IMR-90 (cell line): ENCODE data around the gene RYR2. TPM values are rescaled to one million over a fixed set of nuclear protein-coding genes. Genes with fewer than 3 reads are reported as not detected.

ENCODE experiments used
- ATAC-seq: fragments of 200-7000 bp; cut with Tn5 transposase; 2 replicates; pipeline ENCODE4 v1.9.1; 2020; ENCODE audit warnings: low read depth, mild to moderate bottlenecking, moderate library complexity
- Bru-seq: library from RNA; stranded (reverse); fragments of 400-500 nt; gene quantifications from one replicate; lab custom pipeline; 2021; lab: Mats Ljungman, UMichigan
- BruChase-seq, 2 experiments: library from RNA; stranded (reverse); fragments of 400-500 nt; gene quantifications; one replicate each; lab custom pipeline; 2021; lab: Mats Ljungman, UMichigan
- BruUV-seq: library from RNA; stranded (reverse); fragments of 400-500 nt; replicated peaks from 2 replicates; lab custom pipeline; 2021; lab: Mats Ljungman, UMichigan
- CTCF ChIA-PET: fragments of 300-600 bp; formaldehyde crosslinking; extraction: SDS; loops from one replicate; lab custom pipeline; 2021; ENCODE audit warnings: antibody characterized with exemption; lab: Yijun Ruan, JAX
- POLR2A ChIA-PET: fragments of 300-600 bp; sonication (Branson Sonifier 250); formaldehyde crosslinking; loops from one replicate; lab custom pipeline; 2022; ENCODE audit warnings: antibody characterized with exemption; ENCODE audit not compliant: unreplicated experiment; lab: Charles Lee
- DNase-seq: peaks from one replicate; pipeline ENCODE4 v3.0.0; 2013
- H2AFZ ChIP-seq: replicated peaks from 2 replicates; pipeline ENCODE3; 2013; ENCODE audit warnings: low read length, mild to moderate bottlenecking; ENCODE audit not compliant: poor library complexity
- H2AK5ac ChIP-seq: 2 replicates; pipeline ENCODE4 v1.6.1; 2013; ENCODE audit warnings: low read depth, low read length, inconsistent platforms
- H2AK9ac ChIP-seq: replicated peaks from 2 replicates; pipeline ENCODE3; 2013; ENCODE audit warnings: mild to moderate bottlenecking, low read depth, low read length, moderate library complexity; ENCODE audit not compliant: poor library complexity
- H2BK120ac ChIP-seq: 2 replicates; pipeline ENCODE4 v1.6.1; 2013; ENCODE audit warnings: low read depth, low read length, inconsistent platforms
- H2BK15ac ChIP-seq: 3 replicates; pipeline ENCODE4 v1.6.1; 2013; ENCODE audit warnings: low read depth, low read length, inconsistent platforms
- H2BK20ac ChIP-seq: 2 replicates; pipeline ENCODE4 v1.6.1; 2013; ENCODE audit warnings: low read depth, mild to moderate bottlenecking, inconsistent platforms, low read length, moderate library complexity
- H2BK5ac ChIP-seq: 2 replicates; pipeline ENCODE4 v1.6.1; 2013; ENCODE audit warnings: mild to moderate bottlenecking, low read depth, low read length, inconsistent platforms; ENCODE audit not compliant: poor library complexity, severe bottlenecking
- H3K14ac ChIP-seq: replicated peaks from 2 replicates; pipeline ENCODE4 v1.6.1; 2013; ENCODE audit warnings: low read depth, low read length, inconsistent platforms
- H3K18ac ChIP-seq: 2 replicates; pipeline ENCODE4 v1.6.1; 2013; ENCODE audit warnings: low read depth, low read length, control low read depth
- H3K23ac ChIP-seq: 2 replicates; pipeline ENCODE4 v1.6.1; 2013; ENCODE audit warnings: low read depth, low read length, inconsistent platforms
- H3K27ac ChIP-seq: 2 replicates; pipeline ENCODE4 v1.5.1; 2013; ENCODE audit warnings: mild to moderate bottlenecking, control low read depth, low read length; ENCODE audit not compliant: insufficient read depth
- H3K27me3 ChIP-seq: 2 replicates; pipeline ENCODE4 v1.6.1; 2013; ENCODE audit warnings: low read length; ENCODE audit not compliant: control insufficient read depth, insufficient read depth
- H3K36me3 ChIP-seq: 2 replicates; pipeline ENCODE4 v1.6.1; 2013; ENCODE audit warnings: low read length, mixed read lengths; ENCODE audit not compliant: control insufficient read depth, insufficient read depth
- H3K4ac ChIP-seq: 2 replicates; pipeline ENCODE4 v1.6.1; 2013; ENCODE audit warnings: low read depth, low read length, inconsistent platforms
- H3K4me1 ChIP-seq: 2 replicates; pipeline ENCODE4 v1.6.1; 2013; ENCODE audit warnings: low read length, mixed read lengths; ENCODE audit not compliant: control insufficient read depth, insufficient read depth
- H3K4me2 ChIP-seq: 2 replicates; pipeline ENCODE4 v1.6.1; 2013; ENCODE audit warnings: low read depth, mild to moderate bottlenecking, control low read depth, low read length, moderate library complexity
- H3K4me3 ChIP-seq: 2 replicates; pipeline ENCODE4 v1.5.1; 2013; ENCODE audit warnings: low read depth, mild to moderate bottlenecking, control low read depth, low read length, moderate library complexity; ENCODE audit not compliant: insufficient read depth
- H3K56ac ChIP-seq: 2 replicates; pipeline ENCODE4 v1.6.1; 2013; ENCODE audit warnings: low read length, inconsistent platforms; ENCODE audit not compliant: insufficient read depth; ENCODE audit errors: extremely low read depth
- H3K79me1 ChIP-seq, 2 experiments: 2 replicates each; pipeline ENCODE4 v1.6.1; 2013; ENCODE audit warnings: low read length in 2 of 2, inconsistent platforms in 1 of 2, low read depth in 1 of 2
- H3K9ac ChIP-seq: 2 replicates; pipeline ENCODE4 v1.6.1; 2013; ENCODE audit warnings: low read depth, low read length, control low read depth
- H3K9me1 ChIP-seq: 2 replicates; pipeline ENCODE4 v1.6.1; 2013; ENCODE audit warnings: low read length, inconsistent platforms; ENCODE audit not compliant: insufficient read depth
- H3K9me3 ChIP-seq: 2 replicates; pipeline ENCODE4 v1.6.1; 2013; ENCODE audit warnings: low read length; ENCODE audit not compliant: control insufficient read depth, insufficient read depth
- H4K20me1 ChIP-seq: 2 replicates; pipeline ENCODE4 v1.6.1; 2013; ENCODE audit warnings: low read length, inconsistent platforms; ENCODE audit not compliant: insufficient read depth
- H4K5ac ChIP-seq: 2 replicates; pipeline ENCODE4 v1.6.1; 2013; ENCODE audit warnings: mild to moderate bottlenecking, low read depth, low read length, control low read depth
- H4K8ac ChIP-seq, 2 experiments: 2 replicates each; pipeline ENCODE4 v1.6.1; 2013; ENCODE audit warnings: low read depth in 2 of 2, low read length in 2 of 2, control low read depth in 1 of 2, inconsistent platforms in 1 of 2
- H4K91ac ChIP-seq: 2 replicates; pipeline ENCODE4 v1.6.1; 2013; ENCODE audit warnings: low read depth, low read length, inconsistent platforms; ENCODE audit not compliant: insufficient read depth
- BHLHE40 ChIP-seq: fragments of 150-350 bp; IDR thresholded peaks from 2 replicates; pipeline ENCODE4 v1.6.1; 2016; ENCODE audit warnings: mild to moderate bottlenecking, low read depth, low read length
- CEBPB ChIP-seq: IDR thresholded peaks from 2 replicates; pipeline ENCODE4 v1.6.1; 2012; ENCODE audit warnings: low read depth, low read length, improper control_type of control experiment
- CTCF ChIP-seq: conservative IDR thresholded peaks from 2 replicates; pipeline ENCODE4 v1.5.1; 2012; ENCODE audit warnings: mild to moderate bottlenecking, low read depth, low read length, improper control_type of control experiment
- MAFK ChIP-seq: IDR thresholded peaks from 2 replicates; pipeline ENCODE4 v1.6.1; 2012; ENCODE audit warnings: low read depth, low read length, improper control_type of control experiment
- MAZ ChIP-seq: IDR thresholded peaks from 2 replicates; pipeline ENCODE4 v1.6.1; 2012; ENCODE audit warnings: low read depth, mild to moderate bottlenecking, low read length, improper control_type of control experiment, moderate library complexity, borderline replicate concordance
- MXI1 ChIP-seq: IDR thresholded peaks from 2 replicates; pipeline ENCODE4 v1.6.1; 2012; ENCODE audit warnings: low read depth, mild to moderate bottlenecking, low read length, moderate library complexity, borderline replicate concordance
- NFE2L2 ChIP-seq: fragments of 150-350 bp; IDR thresholded peaks from 2 replicates; pipeline ENCODE4 v1.6.1; 2016; ENCODE audit warnings: low read depth, mild to moderate bottlenecking, low read length
- POLR2A ChIP-seq: IDR thresholded peaks from 2 replicates; pipeline ENCODE4 v1.6.1; 2012; ENCODE audit warnings: mild to moderate bottlenecking, low read depth, low read length
- RAD21 ChIP-seq: IDR thresholded peaks from 2 replicates; pipeline ENCODE4 v1.6.1; 2012; ENCODE audit warnings: low read length, improper control_type of control experiment
- RCOR1 ChIP-seq: IDR thresholded peaks from 2 replicates; pipeline ENCODE4 v1.6.1; 2012; ENCODE audit warnings: mild to moderate bottlenecking, low read length, improper control_type of control experiment; ENCODE audit not compliant: insufficient replicate concordance
- SMC3 ChIP-seq: fragments of 150-350 bp; IDR thresholded peaks from 2 replicates; pipeline ENCODE4 v1.6.1; 2016; ENCODE audit warnings: low read depth, mild to moderate bottlenecking, antibody characterized with exemption, low read length, moderate library complexity
- USF2 ChIP-seq: fragments of 150-350 bp; IDR thresholded peaks from 2 replicates; pipeline ENCODE4 v1.6.1; 2017; ENCODE audit warnings: mild to moderate bottlenecking, antibody characterized with exemption, low read length, low read depth
- WGBS, 2 experiments: methylation state at CpG; one replicate each; pipeline versions ENCODE4 v1.1.5 to v1.1.7; 2013; ENCODE audit warnings: missing lambda C conversion rate in 2 of 2; ENCODE audit not compliant: insufficient read length in 1 of 2; ENCODE audit errors: extremely low coverage in 2 of 2; 5-methylcytosine and 5-hydroxymethylcytosine counted together
- dilution Hi-C: fragments of 300-500 bp; cut with HindIII; formaldehyde crosslinking; loops from one replicate; pipeline ENCODE4 v1.14.3; 2018; ENCODE audit warnings: low sequenced_read_pairs; ENCODE audit not compliant: unreplicated experiment
- in situ Hi-C: fragments of 300-500 bp; cut with MboI; formaldehyde crosslinking; loops from 3 replicates; pipeline ENCODE4 v1.14.3; 2019; ENCODE audit warnings: low sequenced_read_pairs, inconsistent platforms, mixed read lengths
- intact Hi-C: fragments of 100-400 bp; cut with micrococcal nuclease; formaldehyde crosslinking; loops from 2 replicates; pipeline ENCODE4 v1.10.0; 2022
- long read RNA-seq: library from polyadenylated mRNA; unstranded; transcript quantifications from one replicate; pipeline ENCODE4 v2.0.0, GENCODE V29; 2021; ENCODE audit not compliant: unreplicated experiment
- polyA plus RNA-seq, 3 experiments: library from polyadenylated mRNA; depleted of rRNA; stranded (reverse); fragments of >200 nt; gene quantifications; 2 replicates each; pipeline ENCODE4 v1.2.3, GENCODE V29; 2012; ENCODE audit warnings: low replicate concordance in 1 of 3
- total RNA-seq: library from RNA; depleted of rRNA; stranded (reverse); fragments of >200 nt; gene quantifications from 2 replicates; pipeline ENCODE4 v1.2.3, GENCODE V29; 2012; rRNA removed
- TF ChIP-seq, protein P1 (sequence below): fragments of 150-350 bp; IDR thresholded peaks from 2 replicates; pipeline ENCODE4 v1.6.1; 2016; ENCODE audit warnings: low read depth, mild to moderate bottlenecking, low read length, moderate library complexity, borderline replicate concordance

RYR2 gene
- total RNA-seq: not detected in 2 replicates
- not detected in 2 replicates for polyA plus RNA-seq (2012; rRNA removed)
- not detected in 2 replicates for polyA plus RNA-seq (2012; cell fraction: cytosol; rRNA removed)
- polyA plus RNA-seq (2012; cell fraction: nucleus; rRNA removed; ENCODE audit: low replicate concordance): not detected in 2 replicates
- Bru-seq, nascent RNA: percentile 13 among the genes with signal in this experiment
- BruChase-seq, experiment 1, labeled RNA remaining after a 6-hour chase: percentile 19 among the genes with signal in this experiment
- BruChase-seq, experiment 2, labeled RNA remaining after a 2-hour chase: percentile 16 among the genes with signal in this experiment
- long read RNA-seq: 0 reads

- H3K36me3 ChIP-seq: no peaks in the 10 kb centered on the region
- no peaks in the 10 kb centered on the region for H3K79me1 ChIP-seq
- H2AK9ac ChIP-seq: no peak within 1 kb of the TSS
- H3K14ac ChIP-seq: no peak within 1 kb of the TSS
- H3K23ac ChIP-seq: no peak within 1 kb of the TSS
- H2BK120ac ChIP-seq: no peak within 1 kb of the TSS
- no peak within 1 kb of the TSS for H2BK15ac ChIP-seq
- intact Hi-C loops (loop anchor here (5.0 kb wide), 2 partner anchors 155 to 620 kb away; no protein-coding TSS in a partner anchor), dilution Hi-C loops (no loop called here), in situ Hi-C loops (no loop called here)
- no peak within 1 kb of the TSS for H2AK5ac ChIP-seq
- no peak within 1 kb of the TSS for H3K4ac ChIP-seq
- no peak within 1 kb of the TSS for H4K8ac ChIP-seq
- H2BK20ac ChIP-seq: no peak within 1 kb of the TSS
- ATAC-seq (peak; percentile 62), DNase-seq (no peak)
- no peak within 1 kb of the TSS for H3K56ac ChIP-seq
- no peaks in the 10 kb centered on the region for H3K9me1 ChIP-seq
- no peak within 1 kb of the TSS for H2BK5ac ChIP-seq
- H3K4me3 ChIP-seq: no peak within 1 kb of the TSS
- no peak within 1 kb of the TSS for H4K5ac ChIP-seq
- H3K18ac ChIP-seq: no peak within 1 kb of the TSS
- peak within 1 kb of the TSS; percentile 51 for H2AFZ ChIP-seq
- no peak within 1 kb of the TSS for H4K91ac ChIP-seq
- POLR2A ChIA-PET: no interaction called here
- CTCF ChIA-PET: no interaction called here
- H3K9ac ChIP-seq: no peak within 1 kb of the TSS
- H3K27ac ChIP-seq: no peak within 1 kb of the TSS
- BruUV-seq: no TSS peak
- peaks cover 2% of the 10 kb centered on the region; the same call in 1 of the 2 replicates for H3K9me3 ChIP-seq
- H4K20me1 ChIP-seq: no peaks in the 10 kb centered on the region
- H3K4me2 ChIP-seq: no peak within 1 kb of the TSS
- no peaks in the 10 kb centered on the region for H3K4me1 ChIP-seq
- WGBS, 2 experiments: 13% methylated on average over 7 of the region's 87 CpGs; no CpG with 5 or more reads in 1 of the 2 experiments
- peaks cover 6% of the 10 kb centered on the region; the same call in 1 of the 2 replicates for H3K27me3 ChIP-seq
- TF ChIP-seq SMC3: no peak
- TF ChIP-seq MAFK: no peak
- no peak for TF ChIP-seq MXI1
- TF ChIP-seq POLR2A: no peak
- no peak for TF ChIP-seq BHLHE40
- TF ChIP-seq CEBPB: no peak
- no peak for TF ChIP-seq MAZ
- TF ChIP-seq CTCF: no peak
- TF ChIP-seq RAD21: no peak
- no peak for TF ChIP-seq RCOR1
- TF ChIP-seq, protein P1, sequence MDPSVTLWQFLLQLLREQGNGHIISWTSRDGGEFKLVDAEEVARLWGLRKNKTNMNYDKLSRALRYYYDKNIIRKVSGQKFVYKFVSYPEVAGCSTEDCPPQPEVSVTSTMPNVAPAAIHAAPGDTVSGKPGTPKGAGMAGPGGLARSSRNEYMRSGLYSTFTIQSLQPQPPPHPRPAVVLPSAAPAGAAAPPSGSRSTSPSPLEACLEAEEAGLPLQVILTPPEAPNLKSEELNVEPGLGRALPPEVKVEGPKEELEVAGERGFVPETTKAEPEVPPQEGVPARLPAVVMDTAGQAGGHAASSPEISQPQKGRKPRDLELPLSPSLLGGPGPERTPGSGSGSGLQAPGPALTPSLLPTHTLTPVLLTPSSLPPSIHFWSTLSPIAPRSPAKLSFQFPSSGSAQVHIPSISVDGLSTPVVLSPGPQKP: no peak
- no peak for TF ChIP-seq USF2
- no peak for TF ChIP-seq NFE2L2
These were observed at the start of gene RYR2 for GRCh38 chr1:237041795-237042525. RYR2 (plus strand) TSS chr1:237042184; CDS start chr1:237042522, 338 bp downstream.
